Fibroblast of gingiva (primary cell): ENCODE data around the gene GABBR2.
"Not testable (repeated sequence)": the region's sequence is repeated elsewhere in the genome, so short reads cannot be mapped to it uniquely, and the experiment has no call there.

Source experiments
- DNase-seq: peaks from one replicate; pipeline ENCODE4 v3.0.0-alpha.2; 2011; ENCODE audit warnings: low read depth

The GABBR2 gene

GRCh38 chr9:98596486-98596885 lies 112.2 kb downstream of the GABBR2 start:
- DNase-seq, result no peak

- no peak for DNase-seq
Observed at GRCh38 chr9:98594546-98595160, 114.1 kb downstream of the GABBR2 start.

- DNase-seq, result no peak
Observed at GRCh38 chr9:98593354-98594253, 115.1 kb downstream of the GABBR2 start.

GRCh38 chr9:98591696-98592095 lies 117.0 kb downstream of the GABBR2 start:
- no peak for DNase-seq

- DNase-seq, result no peak
Observed at GRCh38 chr9:98590101-98590500, 118.6 kb downstream of the GABBR2 start.

GRCh38 chr9:98589102-98589501 lies 119.6 kb downstream of the GABBR2 start:
- DNase-seq, result no peak

- not testable (repeated sequence) for DNase-seq
Observed at GRCh38 chr9:98584853-98585438, 123.8 kb downstream of the GABBR2 start.

- DNase-seq, result no peak
Observed at GRCh38 chr9:98584059-98584458, 124.7 kb downstream of the GABBR2 start.

- DNase-seq, result no peak
Observed at GRCh38 chr9:98583417-98583816, 125.3 kb downstream of the GABBR2 start.

GRCh38 chr9:98580956-98581355 lies 127.8 kb downstream of the GABBR2 start:
- no peak for DNase-seq

GRCh38 chr9:98579700-98580099 lies 129.0 kb downstream of the GABBR2 start:
- DNase-seq, result no peak

- DNase-seq, result no peak
Observed at GRCh38 chr9:98577446-98577845, 131.3 kb downstream of the GABBR2 start.

- no peak for DNase-seq
Observed at GRCh38 chr9:98576859-98577258, 131.9 kb downstream of the GABBR2 start.

GRCh38 chr9:98576354-98576753 lies 132.4 kb downstream of the GABBR2 start:
- DNase-seq, result no peak

- no peak for DNase-seq
Observed at GRCh38 chr9:98575379-98576346, 133.1 kb downstream of the GABBR2 start.

GRCh38 chr9:98573749-98574278 lies 134.9 kb downstream of the GABBR2 start:
- no peak for DNase-seq

- DNase-seq, result no peak
Observed at GRCh38 chr9:98572796-98573195, 135.9 kb downstream of the GABBR2 start.

- DNase-seq, result no peak
Observed at GRCh38 chr9:98572054-98572627, 136.6 kb downstream of the GABBR2 start.

- DNase-seq, result no peak
Observed at GRCh38 chr9:98571643-98572042, 137.1 kb downstream of the GABBR2 start.

- no peak for DNase-seq
Observed at GRCh38 chr9:98570663-98571440, 137.9 kb downstream of the GABBR2 start.
